TTC549 (cell line): ENCODE data around the gene CTSA.
"Not testable (repeated sequence)": the region's sequence is repeated elsewhere in the genome, so short reads cannot be mapped to it uniquely, and the experiment has no call there.

ENCODE experiments used
- FAIRE-seq: peaks from 2 replicates; lab custom pipeline; 2012; peaks lifted over from hg19 to GRCh38; lab: Jason Lieb, UNC

The CTSA gene

GRCh38 chr20:45867136-45867818, 23.9 kb upstream of the CTSA start:
- no peak for FAIRE-seq

- no peak for FAIRE-seq
These were observed 23.3 kb upstream of the CTSA start for GRCh38 chr20:45867819-45868176.

- no peak for FAIRE-seq
These were observed 18.5 kb upstream of the CTSA start for GRCh38 chr20:45872626-45873025.

- no peak for FAIRE-seq
These were observed 17.6 kb upstream of the CTSA start for GRCh38 chr20:45873409-45874103.

- FAIRE-seq, result not testable (repeated sequence)
These were observed 17.0 kb upstream of the CTSA start for GRCh38 chr20:45874104-45874481.

GRCh38 chr20:45874576-45874975, 16.6 kb upstream of the CTSA start:
- no peak for FAIRE-seq

- FAIRE-seq, result no peak
These were observed 12.9 kb upstream of the CTSA start for GRCh38 chr20:45878076-45878761.

- FAIRE-seq, result peak; percentile 88
These were observed 9.9 kb upstream of the CTSA start, which contains the start of gene ZSWIM1 for GRCh38 chr20:45880988-45881788. Gene ZSWIM1, plus strand, starts transcription at chr20:45881227. Its CDS starts 1,366 bp downstream, at chr20:45882593.

- no peak for FAIRE-seq
These were observed 8.6 kb upstream of the CTSA start for GRCh38 chr20:45882469-45883099.

- no peak for FAIRE-seq
These were observed 8.1 kb upstream of the CTSA start for GRCh38 chr20:45883100-45883469.

GRCh38 chr20:45886590-45887345, 4.4 kb upstream of the CTSA start:
- FAIRE-seq, result no peak

- no peak for FAIRE-seq
These were observed 3.8 kb upstream of the CTSA start, which contains the start of gene SPATA25 for GRCh38 chr20:45887346-45887715. Gene SPATA25, minus strand, starts transcription at chr20:45887622. Its CDS starts 32 bp downstream, at chr20:45887590.

GRCh38 chr20:45888681-45889080, 2.5 kb upstream of the CTSA start:
- no peak for FAIRE-seq

GRCh38 chr20:45890077-45890984, 804 bp upstream of the CTSA start:
- no peak for FAIRE-seq

GRCh38 chr20:45892049-45892825, 1.1 kb downstream of the CTSA start:
- FAIRE-seq, result no peak

- FAIRE-seq, result no peak
These were observed 1.8 kb downstream of the CTSA start for GRCh38 chr20:45892828-45893500.

GRCh38 chr20:45893831-45894230, 2.7 kb downstream of the CTSA start:
- no peak for FAIRE-seq

GRCh38 chr20:45894797-45895196, 3.7 kb downstream of the CTSA start:
- FAIRE-seq, result no peak

GRCh38 chr20:45896641-45897161, 5.6 kb downstream of the CTSA start:
- FAIRE-seq, result no peak
